Stomach (tissue), 9 donors: ENCODE results near the gene A1BG. TPM values are rescaled to one million over a fixed set of nuclear protein-coding genes. Genes with fewer than 3 reads are reported as not detected.
A peak's percentile ranks its signal among the peaks of the same experiment; 100 is the strongest.
"Not testable (repeated sequence)": the region's sequence is repeated elsewhere in the genome, so short reads cannot be mapped to it uniquely, and the experiment has no call there.

Experiments
- DNase-seq, 2 donors: peaks; one replicate each; pipeline versions ENCODE4 v3.0.0 to v3.0.0-alpha.2; 2013 to 2019
- H3K27ac ChIP-seq, 5 donors: fragments of 200-600 bp in 4 of 5; sonication (generic) in 4 of 5; one replicate each; pipeline ENCODE4 v1.5.1; 2013 to 2019; ENCODE audit warnings: mild to moderate bottlenecking in 1 of 5, moderate library complexity in 1 of 5
- H3K27me3 ChIP-seq, 3 donors: fragments of 200-600 bp; sonication (generic); one replicate each; pipeline ENCODE4 v1.5.1; 2017 to 2019; ENCODE audit warnings: mixed run types in 1 of 3
- H3K36me3 ChIP-seq, 4 donors: fragments of 200-600 bp; sonication (generic); 1 replicate in 3 of 4; 2 replicates in 1 of 4; pipeline ENCODE4 v1.5.1; 2016 to 2019
- H3K4me1 ChIP-seq, 4 donors: fragments of 200-600 bp; sonication (generic); one replicate each; pipeline ENCODE4 v1.5.1; 2016 to 2019
- H3K4me3 ChIP-seq, 4 donors: fragments of 200-600 bp; sonication (generic) in 3 of 4; one replicate each; pipeline ENCODE4 v1.5.1; 2016 to 2019; ENCODE audit warnings: mild to moderate bottlenecking in 1 of 4
- H3K9me3 ChIP-seq, 4 donors: fragments of 200-600 bp; sonication (generic); one replicate each; pipeline ENCODE4 v1.5.1; 2016 to 2019
- EP300 ChIP-seq: sonication (generic); formaldehyde crosslinking; IDR thresholded peaks from one replicate; pipeline ENCODE4 v1.6.1; 2017; ENCODE audit warnings: antibody characterized with exemption
- POLR2A ChIP-seq, 4 donors: fragments of 450-650 bp; IDR thresholded peaks; one replicate each; pipeline ENCODE4 v1.6.1; 2016; ENCODE audit warnings: antibody characterized with exemption in 4 of 4, control low read depth in 2 of 4, mild to moderate bottlenecking in 1 of 4, moderate library complexity in 1 of 4
- POLR2AphosphoS5 ChIP-seq, 3 donors: sonication (generic); formaldehyde crosslinking; IDR thresholded peaks; one replicate each; pipeline ENCODE4 v1.6.1; 2016; ENCODE audit warnings: antibody characterized with exemption in 3 of 3
- WGBS, 5 donors: extraction: QIAGEN DNeasy Blood & Tissue Kit in 3 of 5; methylation state at CpG; one replicate each; pipeline versions ENCODE4 v1.1.5 to v1.1.7; 2013 to 2018; 5-methylcytosine and 5-hydroxymethylcytosine counted together
- intact Hi-C: fragments of 100-400 bp; cut with DNase I; formaldehyde crosslinking; loops from one replicate; pipeline ENCODE4 v1.15.1; 2023; ENCODE audit warnings: low total_unique reads
- polyA plus RNA-seq, 3 donors: library from polyadenylated mRNA; stranded (reverse); fragments of 200-250 nt; gene quantifications; one replicate each; pipeline ENCODE4 v1.2.3, GENCODE V29; 2013
- total RNA-seq, 5 donors: library from RNA; depleted of rRNA; stranded (reverse); fragments of >200 nt; gene quantifications; one replicate each; pipeline versions ENCODE4 v1.1.0 to v1.2.3, GENCODE V29; 2014 to 2016
- TF ChIP-seq, protein P1 (sequence below), 7 experiments: fragments of 450-650 bp in 4 of 7; fragments of 200-600 bp in 3 of 7; sonication (generic) in 3 of 7; IDR thresholded peaks; one replicate each; pipeline ENCODE4 v1.5.1; 2016 to 2019; ENCODE audit warnings: antibody characterized with exemption in 7 of 7, control low read depth in 2 of 7, mild to moderate bottlenecking in 1 of 7
- donor health status: healthy with polysubstance abuse.
- donor health status: Bipolar disorder and iron deficiency.
- donor health status: healthy.

A1BG gene
- total and polyA plus RNA-seq, 8 donors = 1.1 to 61.7 (median 25.3) TPM; not detected in 2

- intact Hi-C loops = no loop called here
- DNase-seq = no peak
- peaks cover 19 to 33% (median 29%) of the 10 kb centered on the region in 4 donors for H3K4me1 ChIP-seq
- TF ChIP-seq, protein P1, sequence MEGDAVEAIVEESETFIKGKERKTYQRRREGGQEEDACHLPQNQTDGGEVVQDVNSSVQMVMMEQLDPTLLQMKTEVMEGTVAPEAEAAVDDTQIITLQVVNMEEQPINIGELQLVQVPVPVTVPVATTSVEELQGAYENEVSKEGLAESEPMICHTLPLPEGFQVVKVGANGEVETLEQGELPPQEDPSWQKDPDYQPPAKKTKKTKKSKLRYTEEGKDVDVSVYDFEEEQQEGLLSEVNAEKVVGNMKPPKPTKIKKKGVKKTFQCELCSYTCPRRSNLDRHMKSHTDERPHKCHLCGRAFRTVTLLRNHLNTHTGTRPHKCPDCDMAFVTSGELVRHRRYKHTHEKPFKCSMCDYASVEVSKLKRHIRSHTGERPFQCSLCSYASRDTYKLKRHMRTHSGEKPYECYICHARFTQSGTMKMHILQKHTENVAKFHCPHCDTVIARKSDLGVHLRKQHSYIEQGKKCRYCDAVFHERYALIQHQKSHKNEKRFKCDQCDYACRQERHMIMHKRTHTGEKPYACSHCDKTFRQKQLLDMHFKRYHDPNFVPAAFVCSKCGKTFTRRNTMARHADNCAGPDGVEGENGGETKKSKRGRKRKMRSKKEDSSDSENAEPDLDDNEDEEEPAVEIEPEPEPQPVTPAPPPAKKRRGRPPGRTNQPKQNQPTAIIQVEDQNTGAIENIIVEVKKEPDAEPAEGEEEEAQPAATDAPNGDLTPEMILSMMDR (IDR thresholded peaks at IDR 0.05) = no peak
- TF ChIP-seq EP300 (no peak), POLR2A (IDR thresholded peaks at IDR 0.05) (no peak), POLR2AphosphoS5 (IDR thresholded peaks at IDR 0.05) (no peak)
- peak overlapping the region; percentile 75 to 96 (median 90) for H3K4me3 ChIP-seq
- no peaks in the 10 kb centered on the region for H3K27me3 ChIP-seq
- 3 to 8% (median 5%) methylated on average over 22 to 24 of the region's 24 CpGs for WGBS, 5 donors
- H3K27ac ChIP-seq = peak overlapping the region; percentile 94 to 99 (median 97)
- no peaks in the 10 kb centered on the region for H3K9me3 ChIP-seq
- H3K36me3 ChIP-seq = no peaks in the 10 kb centered on the region
These were observed 26.9 kb upstream of the A1BG start for GRCh38 chr19:58380037-58380661.

DNA sequence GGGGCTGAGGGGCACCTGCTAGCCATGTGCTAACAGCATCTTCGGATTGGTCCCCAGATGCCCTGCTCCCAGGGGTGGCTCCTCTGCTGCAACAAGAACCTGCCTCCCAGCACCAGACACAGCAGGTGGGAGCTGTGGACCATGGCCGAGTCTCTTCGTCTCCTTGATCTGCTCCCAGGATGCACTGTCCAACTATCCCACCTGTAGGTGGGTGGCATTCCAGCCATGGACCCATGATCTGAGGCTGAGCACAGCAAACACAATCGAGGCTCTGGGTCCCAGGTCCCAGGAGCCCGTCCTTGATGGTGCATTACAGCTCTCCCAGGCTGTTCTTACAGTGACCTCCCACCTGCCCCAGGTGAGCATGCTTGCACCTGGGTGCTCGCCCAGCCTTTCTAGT, 26.0 kb upstream of the A1BG start:
- no peaks in the 10 kb centered on the region for H3K36me3 ChIP-seq
- peak in 1 of 2 donors; percentile 15 for DNase-seq
- H3K27ac ChIP-seq = no peak overlapping the region
- H3K9me3 ChIP-seq = no peaks in the 10 kb centered on the region
- H3K27me3 ChIP-seq = no peaks in the 10 kb centered on the region
- 90 to 97% (median 92%) methylated on average over 6 of the region's 6 CpGs for WGBS, 5 donors
- intact Hi-C loops = no loop called here
- TF ChIP-seq EP300 (no peak), POLR2A (IDR thresholded peaks at IDR 0.05) (no peak), POLR2AphosphoS5 (IDR thresholded peaks at IDR 0.05) (no peak)
- TF ChIP-seq, protein P1 (IDR thresholded peaks at IDR 0.05) = no peak
- H3K4me1 ChIP-seq = peaks cover 19 to 28% (median 28%) of the 10 kb centered on the region in 4 donors
- H3K4me3 ChIP-seq = no peak overlapping the region

- H3K4me3 ChIP-seq, H3K9me3 ChIP-seq, intact Hi-C loops, H3K27me3 ChIP-seq, H3K27ac ChIP-seq, H3K36me3 ChIP-seq, DNase-seq: not testable (repeated sequence)
- WGBS, 5 donors = 81 to 91% (median 84%) methylated on average over 7 of the region's 7 CpGs
- peaks cover 13 to 21% (median 19%) of the 10 kb centered on the region in 4 donors for H3K4me1 ChIP-seq
These were observed 23.4 kb upstream of the A1BG start for GRCh38 chr19:58376724-58377123.

DNA sequence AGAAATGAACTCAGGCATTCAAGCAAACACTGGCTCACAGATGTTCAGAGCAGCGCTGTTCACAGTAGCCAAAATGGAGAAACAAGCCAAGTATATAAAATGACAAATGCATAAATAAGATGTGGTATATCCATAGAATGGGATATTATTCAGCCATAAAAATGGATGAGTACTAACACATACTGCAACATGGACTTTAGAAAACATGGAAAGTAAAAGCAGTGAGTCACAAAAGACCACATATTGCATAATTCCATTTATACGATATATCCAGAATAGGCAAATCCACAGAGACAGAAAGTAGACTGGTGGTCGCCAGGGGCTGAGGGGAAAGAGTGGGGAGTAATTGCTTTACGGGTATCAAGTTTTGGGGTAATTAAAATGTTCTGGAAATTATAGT, 20.9 kb upstream of the A1BG start:
- no peaks in the 10 kb centered on the region for H3K36me3 ChIP-seq
- no peak for TF ChIP-seq EP300
- no peak for TF ChIP-seq POLR2A (IDR thresholded peaks at IDR 0.05)
- TF ChIP-seq, protein P1 (IDR thresholded peaks at IDR 0.05) = no peak
- TF ChIP-seq POLR2AphosphoS5 (IDR thresholded peaks at IDR 0.05) = no peak
- intact Hi-C loops = no loop called here
- WGBS, 5 donors = 86 to 94% (median 89%) methylated on average over 4 of the region's 4 CpGs
- no peaks in the 10 kb centered on the region for H3K27me3 ChIP-seq
- no peak overlapping the region for H3K27ac ChIP-seq
- H3K4me3 ChIP-seq = no peak overlapping the region
- H3K9me3 ChIP-seq = no peaks in the 10 kb centered on the region
- H3K4me1 ChIP-seq = peaks cover 0 to 3% (median 2%) of the 10 kb centered on the region in 4 donors
- DNase-seq = no peak
